ENCODE results near the gene SMIM27.
A peak's percentile ranks its signal among the peaks of the same experiment; 100 is the strongest.

The SMIM27 gene

DNA sequence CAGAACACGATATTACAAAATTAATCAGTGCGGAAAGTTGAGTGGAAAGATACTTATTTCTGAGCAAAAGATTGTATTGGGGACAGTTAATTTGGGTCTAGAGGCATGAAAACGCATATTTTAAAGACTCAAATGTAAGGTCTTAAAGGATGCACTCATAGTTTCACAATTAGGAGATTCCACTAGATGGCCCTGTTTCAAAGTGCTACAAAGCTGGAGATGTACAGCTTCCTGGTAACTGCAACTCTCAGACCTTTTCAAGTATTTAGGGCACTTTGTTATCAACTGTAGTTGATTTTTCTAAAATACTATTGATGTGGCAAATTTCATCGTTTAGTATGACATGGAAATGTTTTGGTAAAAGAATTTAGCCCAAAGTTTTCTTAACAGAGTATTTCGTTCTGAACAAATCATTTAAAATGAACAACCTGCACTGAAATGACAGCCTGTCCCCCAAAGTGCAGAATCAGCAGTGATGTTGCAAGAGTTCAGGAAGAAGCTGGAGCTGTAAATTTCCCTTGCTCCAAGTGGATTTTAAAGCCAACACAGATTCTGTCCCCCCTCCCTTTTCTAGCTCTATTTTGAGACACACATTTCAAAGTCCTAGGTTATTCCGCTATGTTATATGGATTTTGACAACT lies 37.1 kb downstream of the SMIM27 start:
- H3K4me1 ChIP-seq (ENCODE audit: low read length), result peaks cover 11% of the 10 kb centered on the region
- TF ChIP-seq EZH2phosphoT487 (IDR thresholded peaks at IDR 0.05; ENCODE audit: low read depth), result no peak
- TF ChIP-seq, protein P1, sequence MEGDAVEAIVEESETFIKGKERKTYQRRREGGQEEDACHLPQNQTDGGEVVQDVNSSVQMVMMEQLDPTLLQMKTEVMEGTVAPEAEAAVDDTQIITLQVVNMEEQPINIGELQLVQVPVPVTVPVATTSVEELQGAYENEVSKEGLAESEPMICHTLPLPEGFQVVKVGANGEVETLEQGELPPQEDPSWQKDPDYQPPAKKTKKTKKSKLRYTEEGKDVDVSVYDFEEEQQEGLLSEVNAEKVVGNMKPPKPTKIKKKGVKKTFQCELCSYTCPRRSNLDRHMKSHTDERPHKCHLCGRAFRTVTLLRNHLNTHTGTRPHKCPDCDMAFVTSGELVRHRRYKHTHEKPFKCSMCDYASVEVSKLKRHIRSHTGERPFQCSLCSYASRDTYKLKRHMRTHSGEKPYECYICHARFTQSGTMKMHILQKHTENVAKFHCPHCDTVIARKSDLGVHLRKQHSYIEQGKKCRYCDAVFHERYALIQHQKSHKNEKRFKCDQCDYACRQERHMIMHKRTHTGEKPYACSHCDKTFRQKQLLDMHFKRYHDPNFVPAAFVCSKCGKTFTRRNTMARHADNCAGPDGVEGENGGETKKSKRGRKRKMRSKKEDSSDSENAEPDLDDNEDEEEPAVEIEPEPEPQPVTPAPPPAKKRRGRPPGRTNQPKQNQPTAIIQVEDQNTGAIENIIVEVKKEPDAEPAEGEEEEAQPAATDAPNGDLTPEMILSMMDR (IDR thresholded peaks at IDR 0.05; ENCODE audit: low read depth, low read length), result peak; percentile 88
- H2AFZ ChIP-seq (ENCODE audit: low read depth, low read length), result no peak overlapping the region
- H3K79me2 ChIP-seq (ENCODE audit: low read length), result no peaks in the 10 kb centered on the region
- H3K9me3 ChIP-seq (ENCODE audit: insufficient read depth, low read length), result no peaks in the 10 kb centered on the region
- no peaks in the 10 kb centered on the region for H4K20me1 ChIP-seq (ENCODE audit: insufficient read depth, low read length)
- H3K4me2 ChIP-seq (ENCODE audit: low read length), result peak overlapping the region; percentile 2; the same call in 1 of the 2 replicates
- no peak overlapping the region for H3K9ac ChIP-seq (ENCODE audit: low read length)
- no peak overlapping the region for H3K27ac ChIP-seq (ENCODE audit: low read length)
- H3K4me3 ChIP-seq (ENCODE audit: low read length), result no peak overlapping the region
- H3K36me3 ChIP-seq (replicated peaks; ENCODE audit: low read depth, low read length), result no peaks in the 10 kb centered on the region
- no peaks in the 10 kb centered on the region for H3K27me3 ChIP-seq (ENCODE audit: low read depth, low read length)

DNA sequence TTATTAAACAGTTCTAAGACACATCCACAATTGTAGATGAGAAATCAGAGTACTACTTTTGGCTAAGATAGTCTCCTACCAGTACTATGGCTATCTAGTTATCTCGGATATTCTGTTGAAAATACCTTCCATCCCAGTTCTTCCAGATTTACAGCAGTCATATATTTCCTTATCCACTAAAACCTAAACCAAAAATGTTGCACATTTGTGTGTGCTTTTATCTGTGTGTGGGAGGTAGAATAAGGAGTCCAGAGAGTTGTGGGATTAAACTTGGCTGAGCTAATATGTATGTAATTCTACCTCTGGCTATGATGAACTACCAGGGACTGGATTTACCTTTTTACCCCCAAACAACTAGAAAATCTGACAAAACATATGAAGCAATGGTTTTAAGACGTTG lies 38.3 kb downstream of the SMIM27 start:
- Histone ChIP-seq H3K27ac (ENCODE audit: low read length) (no peak overlapping the region), H3K79me2 (ENCODE audit: low read length) (no peaks in the 10 kb centered on the region), H3K4me2 (ENCODE audit: low read length) (no peak overlapping the region), H3K36me3 (replicated peaks; ENCODE audit: low read depth, low read length) (no peaks in the 10 kb centered on the region), H3K9me3 (ENCODE audit: insufficient read depth, low read length) (no peaks in the 10 kb centered on the region), H3K4me1 (ENCODE audit: low read length) (peaks cover 11% of the 10 kb centered on the region), H3K9ac (ENCODE audit: low read length) (no peak overlapping the region), H2AFZ (ENCODE audit: low read depth, low read length) (no peak overlapping the region), H3K27me3 (ENCODE audit: low read depth, low read length) (no peaks in the 10 kb centered on the region), H4K20me1 (ENCODE audit: insufficient read depth, low read length) (no peaks in the 10 kb centered on the region), H3K4me3 (ENCODE audit: low read length) (no peak overlapping the region)
- TF ChIP-seq, protein P1 (IDR thresholded peaks at IDR 0.05; ENCODE audit: low read depth, low read length), result no peak
- TF ChIP-seq EZH2phosphoT487 (IDR thresholded peaks at IDR 0.05; ENCODE audit: low read depth), result no peak

DNA sequence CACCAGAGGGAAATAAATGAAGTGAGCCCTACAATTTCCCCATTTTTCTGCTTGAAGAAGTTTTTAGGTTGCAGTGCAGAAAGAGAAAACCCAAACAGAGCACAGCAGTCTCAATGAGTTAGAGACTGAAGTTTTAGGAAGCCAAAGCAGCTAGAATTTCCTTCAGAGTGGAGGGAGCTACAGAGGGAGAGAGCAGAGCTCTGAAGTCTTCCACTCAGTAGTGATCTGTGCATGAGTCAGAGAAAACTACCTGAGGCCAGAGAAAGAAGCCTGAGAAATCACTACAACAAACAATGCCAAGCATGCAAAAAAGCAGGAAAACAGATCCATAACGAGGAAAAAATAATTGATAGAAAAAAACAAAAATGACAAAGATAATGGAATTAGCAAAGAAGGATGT lies 38.8 kb downstream of the SMIM27 start:
- TF ChIP-seq EZH2phosphoT487 (IDR thresholded peaks at IDR 0.05; ENCODE audit: low read depth), result no peak
- TF ChIP-seq, protein P1 (IDR thresholded peaks at IDR 0.05; ENCODE audit: low read depth, low read length), result no peak
- Histone ChIP-seq H3K27me3 (ENCODE audit: low read depth, low read length) (no peaks in the 10 kb centered on the region), H3K9me3 (ENCODE audit: insufficient read depth, low read length) (no peaks in the 10 kb centered on the region), H3K4me2 (ENCODE audit: low read length) (no peak overlapping the region), H3K9ac (ENCODE audit: low read length) (no peak overlapping the region), H3K36me3 (replicated peaks; ENCODE audit: low read depth, low read length) (no peaks in the 10 kb centered on the region), H4K20me1 (ENCODE audit: insufficient read depth, low read length) (no peaks in the 10 kb centered on the region), H3K4me1 (ENCODE audit: low read length) (peaks cover 13% of the 10 kb centered on the region), H3K27ac (ENCODE audit: low read length) (no peak overlapping the region), H3K4me3 (ENCODE audit: low read length) (no peak overlapping the region), H3K79me2 (ENCODE audit: low read length) (no peaks in the 10 kb centered on the region), H2AFZ (ENCODE audit: low read depth, low read length) (no peak overlapping the region)

DNA sequence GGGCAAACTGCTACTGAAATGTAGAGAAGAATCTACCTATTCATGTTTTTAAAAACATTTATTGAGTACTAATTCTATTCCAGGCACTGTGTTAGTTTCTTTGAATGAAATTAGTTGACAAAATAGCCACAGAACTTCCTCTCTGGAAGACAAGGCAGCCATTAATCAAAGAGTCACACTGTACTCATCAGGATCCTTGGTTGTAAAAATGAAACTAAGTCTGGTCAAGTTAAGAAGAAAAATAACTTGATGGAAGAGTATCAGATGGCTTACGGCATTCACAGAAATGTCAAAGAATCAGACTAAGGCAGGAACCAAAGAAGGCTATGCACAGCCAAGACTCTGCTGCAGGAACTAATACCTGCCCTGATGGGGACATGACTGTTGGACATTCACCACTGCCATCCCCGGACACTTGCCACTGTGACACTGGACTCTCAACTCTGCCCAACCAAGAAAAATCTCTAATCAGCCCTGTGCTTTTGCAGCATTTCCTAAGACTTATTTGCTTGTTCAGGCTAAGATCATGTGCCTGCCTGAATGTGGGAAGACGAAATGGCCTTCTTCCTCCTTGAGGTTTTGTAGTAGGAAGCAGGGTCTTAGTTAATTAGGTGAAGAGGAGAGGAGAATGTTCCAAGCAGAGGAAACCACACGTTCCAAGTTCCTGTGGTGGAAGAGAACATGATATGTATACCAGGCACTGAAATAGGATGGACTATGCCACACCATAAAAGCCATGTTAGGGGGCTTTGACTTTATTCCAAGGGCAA lies 44.2 kb downstream of the SMIM27 start:
- peaks cover 28% of the 10 kb centered on the region for H3K4me1 ChIP-seq (ENCODE audit: low read length)
- no peak overlapping the region for H3K9ac ChIP-seq (ENCODE audit: low read length)
- no peaks in the 10 kb centered on the region for H3K79me2 ChIP-seq (ENCODE audit: low read length)
- H4K20me1 ChIP-seq (ENCODE audit: insufficient read depth, low read length), result no peaks in the 10 kb centered on the region
- peak overlapping the region; percentile 41 for H2AFZ ChIP-seq (ENCODE audit: low read depth, low read length)
- no peaks in the 10 kb centered on the region for H3K36me3 ChIP-seq (replicated peaks; ENCODE audit: low read depth, low read length)
- peak overlapping the region; percentile 16; the same call in 1 of the 2 replicates for H3K4me2 ChIP-seq (ENCODE audit: low read length)
- no peaks in the 10 kb centered on the region for H3K9me3 ChIP-seq (ENCODE audit: insufficient read depth, low read length)
- H3K4me3 ChIP-seq (ENCODE audit: low read length), result no peak overlapping the region
- H3K27ac ChIP-seq (ENCODE audit: low read length), result no peak overlapping the region
- TF ChIP-seq, protein P1 (IDR thresholded peaks at IDR 0.05; ENCODE audit: low read depth, low read length), result no peak
- no peak for TF ChIP-seq EZH2phosphoT487 (IDR thresholded peaks at IDR 0.05; ENCODE audit: low read depth)
- no peaks in the 10 kb centered on the region for H3K27me3 ChIP-seq (ENCODE audit: low read depth, low read length)
